Measurements from ENCODE around the gene ADAMTSL1.

The ADAMTSL1 gene

GRCh38 chr9:18707061-18707461 lies 233.1 kb downstream of the ADAMTSL1 start:
- DNase-seq, result no peak

DNA sequence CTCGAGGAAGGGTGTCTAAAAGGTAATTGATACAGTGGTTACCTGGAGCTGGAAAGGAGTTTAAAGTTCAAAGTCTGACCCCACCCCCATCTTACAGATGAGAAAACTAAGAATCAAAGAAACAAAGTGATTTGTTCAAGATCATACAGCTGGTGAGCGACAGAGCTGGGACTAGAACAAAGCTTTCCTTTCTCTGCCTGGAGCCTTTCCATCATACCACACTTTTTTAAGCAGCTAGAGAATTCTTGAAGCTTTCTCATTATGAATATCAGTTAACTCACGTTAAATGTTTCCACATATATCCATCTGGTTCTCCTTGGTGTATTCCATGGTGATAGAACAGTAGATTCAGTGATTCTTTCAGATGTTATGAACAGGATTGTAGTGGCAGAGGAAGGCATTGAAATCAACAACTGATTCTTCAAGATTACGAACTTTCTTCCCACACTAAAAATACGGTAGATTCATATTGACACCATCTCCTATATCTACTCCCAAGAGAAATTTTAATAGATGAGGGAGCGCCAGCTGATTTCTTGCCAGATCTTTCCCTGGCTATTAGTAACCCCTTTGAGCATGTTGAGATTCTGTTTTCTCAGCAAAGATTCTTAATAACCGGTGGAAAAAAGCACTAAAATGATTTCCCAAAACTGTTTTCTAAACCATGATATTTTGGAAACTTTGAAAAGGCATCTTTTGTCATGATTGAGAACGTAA lies 233.7 kb downstream of the ADAMTSL1 start:
- DNase-seq, result no peak

- no peak for DNase-seq
Observed at GRCh38 chr9:18708429-18708828, 234.5 kb downstream of the ADAMTSL1 start.

DNA sequence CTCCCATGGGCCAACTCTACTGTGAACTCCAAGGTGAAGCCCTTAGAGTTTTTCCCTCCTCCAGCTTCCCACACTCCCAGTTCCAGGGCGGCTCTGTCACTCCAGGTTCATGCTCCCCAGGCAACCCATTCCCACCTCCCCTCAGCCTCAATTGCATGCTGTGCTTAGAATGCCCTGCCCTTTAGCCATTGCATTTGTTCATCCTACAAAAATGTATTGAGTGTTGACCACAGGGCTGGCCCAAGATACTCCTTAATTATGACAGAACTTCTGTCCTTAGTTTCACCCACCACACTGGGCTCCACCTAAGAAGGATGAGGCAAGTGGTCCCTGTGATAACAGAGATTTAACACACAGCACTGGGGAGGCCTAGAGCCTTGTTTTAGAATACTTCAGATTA lies 236.1 kb downstream of the ADAMTSL1 start:
- no peak for DNase-seq

- no peak for DNase-seq
Observed at GRCh38 chr9:18717759-18718158, 243.8 kb downstream of the ADAMTSL1 start.

GRCh38 chr9:18718393-18718792 lies 244.4 kb downstream of the ADAMTSL1 start:
- DNase-seq, result no peak

DNA sequence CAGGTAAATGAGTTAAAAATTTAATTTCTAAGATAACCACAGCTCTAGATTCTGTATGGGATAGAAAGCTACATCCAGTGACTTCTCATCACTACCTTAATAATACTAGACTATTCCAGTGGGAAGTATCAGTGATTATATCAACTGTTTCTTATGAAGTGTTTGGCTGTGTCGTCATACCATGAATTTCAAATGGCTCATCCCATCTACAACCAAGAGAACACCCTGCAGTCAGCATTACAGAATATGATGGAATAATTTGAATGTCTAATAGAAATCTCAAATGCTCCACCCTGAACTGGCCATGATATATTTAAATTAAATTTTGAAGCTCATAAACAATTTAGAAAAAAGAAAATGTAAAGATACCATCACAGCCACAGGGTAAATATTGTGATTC lies 245.0 kb downstream of the ADAMTSL1 start:
- no peak for DNase-seq

GRCh38 chr9:18720691-18721090 lies 246.7 kb downstream of the ADAMTSL1 start:
- DNase-seq, result no peak

- no peak for DNase-seq
Observed at GRCh38 chr9:18721267-18721994, 247.5 kb downstream of the ADAMTSL1 start.

DNA sequence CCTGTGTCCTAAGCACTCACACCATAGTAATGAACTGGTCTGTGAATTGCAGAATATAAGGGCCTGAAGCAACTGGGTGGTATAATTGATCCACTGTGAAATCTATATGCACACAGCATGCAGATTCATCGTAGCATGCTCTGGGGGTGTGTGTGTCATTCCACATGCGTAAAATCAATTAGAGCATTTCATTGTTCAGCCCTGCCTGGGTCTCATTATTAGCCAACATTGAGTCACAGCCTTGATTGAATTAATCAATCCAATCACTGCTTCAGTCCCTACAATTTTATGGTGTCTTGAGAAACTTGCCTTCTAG lies 248.0 kb downstream of the ADAMTSL1 start:
- no peak for DNase-seq

GRCh38 chr9:18722882-18723281 lies 248.9 kb downstream of the ADAMTSL1 start:
- DNase-seq, result no peak

- no peak for DNase-seq
Observed at GRCh38 chr9:18723366-18723765, 249.4 kb downstream of the ADAMTSL1 start.

DNA sequence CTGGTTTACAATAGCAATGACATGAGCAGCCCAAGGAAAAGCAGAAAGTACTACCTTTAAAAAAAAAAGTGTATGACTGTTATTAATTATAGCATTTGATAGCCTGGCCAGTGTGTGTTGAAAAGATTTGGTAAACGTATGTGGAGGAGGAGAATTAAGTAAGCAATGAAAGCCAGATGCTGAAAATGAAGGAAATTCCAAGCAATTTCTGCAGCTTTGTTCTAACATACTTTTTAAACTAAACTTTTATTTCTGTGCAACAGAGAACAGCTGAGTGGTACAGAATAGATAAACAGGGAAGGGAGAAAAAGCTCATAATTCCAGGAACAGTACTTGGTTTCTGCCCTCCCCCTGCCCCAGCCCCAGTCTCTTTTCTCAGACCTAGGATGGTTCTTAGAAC lies 252.6 kb downstream of the ADAMTSL1 start:
- DNase-seq, result no peak

GRCh38 chr9:18727904-18728303 lies 254.0 kb downstream of the ADAMTSL1 start:
- DNase-seq, result no peak

DNA sequence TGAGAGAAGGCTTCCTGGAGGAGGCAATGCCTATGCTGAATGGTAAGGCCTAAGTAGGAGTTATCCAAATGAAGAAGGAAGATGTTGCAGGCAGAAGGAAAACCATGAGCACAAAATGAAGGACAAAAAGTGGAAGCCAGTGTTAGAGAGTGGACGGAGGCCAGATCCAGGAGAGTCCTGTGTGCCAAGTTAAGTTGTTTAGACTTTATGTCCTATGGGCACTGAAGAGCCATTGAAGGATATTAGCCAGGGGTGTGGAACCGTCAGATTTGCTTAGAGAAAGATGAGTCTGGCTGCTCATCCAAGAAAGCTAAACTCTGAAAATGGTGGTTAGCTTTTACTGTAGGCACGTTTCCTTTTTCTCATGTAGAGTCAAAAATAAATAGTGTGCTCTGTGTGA lies 254.7 kb downstream of the ADAMTSL1 start:
- no peak for DNase-seq

DNA sequence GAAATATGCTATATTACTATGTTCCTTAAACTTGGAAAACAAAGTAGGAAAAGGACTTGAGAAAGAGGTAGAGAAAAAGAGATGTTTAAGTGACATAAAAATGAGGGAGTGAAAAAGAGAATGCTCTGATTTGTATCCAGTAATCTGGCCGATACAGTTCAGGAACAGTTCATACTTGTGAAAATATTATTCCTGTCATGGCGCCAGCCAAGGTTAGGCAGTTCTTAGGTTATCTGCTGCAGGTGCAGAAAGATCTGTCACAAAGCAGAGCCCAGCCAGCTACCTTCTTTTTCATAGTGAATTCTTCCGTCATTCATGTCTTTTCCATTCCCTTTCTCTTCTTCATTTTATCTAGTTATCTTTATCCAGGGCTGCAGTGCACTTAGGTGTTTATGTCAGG lies 256.3 kb downstream of the ADAMTSL1 start:
- no peak for DNase-seq

- no peak for DNase-seq
Observed at GRCh38 chr9:18739127-18739526, 265.2 kb downstream of the ADAMTSL1 start.

DNA sequence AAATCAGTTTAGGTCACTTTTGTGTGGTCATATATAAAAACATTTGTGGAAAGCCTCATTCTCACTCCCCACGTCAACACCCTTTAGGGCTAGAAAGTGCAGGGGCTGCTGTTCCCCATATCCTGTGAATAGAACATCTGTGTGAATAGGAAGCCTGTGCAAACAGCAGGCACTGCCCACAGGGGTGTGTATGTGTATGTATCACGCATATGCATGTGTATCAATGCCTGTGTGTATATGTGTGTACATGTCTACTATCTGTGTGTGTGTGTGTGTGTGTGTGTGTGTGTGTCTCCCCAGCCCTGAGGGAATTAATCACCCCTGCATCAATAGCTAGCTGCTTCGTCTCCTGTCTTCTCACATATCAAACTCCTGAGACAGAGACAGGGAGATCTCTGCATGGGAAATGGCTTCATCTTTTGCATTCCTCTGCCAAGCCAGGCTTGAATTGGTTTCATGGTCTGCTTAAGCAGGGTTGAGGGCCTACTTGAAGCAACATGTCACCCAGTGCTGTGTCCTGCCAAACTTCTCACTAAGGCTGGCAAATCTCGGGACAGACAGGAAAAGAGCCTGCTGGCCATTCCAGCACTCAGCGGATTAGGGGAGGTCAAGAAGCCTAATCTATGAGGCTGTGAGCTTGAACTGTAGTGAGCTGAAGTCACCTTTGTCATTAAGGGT lies 265.8 kb downstream of the ADAMTSL1 start:
- no peak for DNase-seq

GRCh38 chr9:18741359-18741758 lies 267.4 kb downstream of the ADAMTSL1 start:
- no peak for DNase-seq

DNA sequence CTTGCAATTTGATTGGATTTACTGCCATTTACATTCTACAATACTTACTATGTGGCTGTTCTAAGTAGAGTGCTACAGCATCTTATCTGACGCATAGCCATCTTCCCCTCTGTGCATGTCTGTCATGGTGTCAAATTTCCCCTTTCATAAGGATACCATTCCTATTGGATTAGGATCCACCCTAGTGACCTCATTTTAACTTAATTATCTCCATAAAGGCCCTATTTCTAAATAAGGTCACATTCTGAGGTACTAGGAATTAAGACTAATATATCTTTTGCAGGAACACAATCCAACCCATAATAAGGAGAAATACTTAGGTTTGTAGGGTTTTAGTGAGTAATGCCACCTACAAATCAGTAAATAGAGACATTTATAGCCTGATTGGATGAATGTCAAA lies 268.0 kb downstream of the ADAMTSL1 start:
- no peak for DNase-seq

DNA sequence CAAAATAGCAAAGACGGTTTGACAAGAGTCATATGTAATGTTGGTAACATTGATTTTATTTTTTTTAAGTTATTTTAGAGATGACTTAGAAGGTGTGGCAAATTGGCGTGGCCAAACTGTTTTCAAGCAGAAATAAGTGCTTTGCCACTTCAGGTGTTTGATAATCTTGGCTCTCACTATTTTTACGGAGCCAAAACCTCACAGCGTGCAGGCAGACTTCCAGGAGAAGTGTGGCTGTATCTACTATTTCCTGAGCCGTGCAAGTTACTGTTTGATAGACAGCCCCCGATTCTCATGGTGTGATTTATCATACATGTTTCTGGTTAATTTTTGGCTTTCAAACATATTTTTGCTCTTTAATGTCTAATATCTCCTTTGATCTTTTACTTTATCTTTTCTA lies 269.5 kb downstream of the ADAMTSL1 start:
- no peak for DNase-seq

- no peak for DNase-seq
Observed at GRCh38 chr9:18743971-18744370, 270.0 kb downstream of the ADAMTSL1 start.

GRCh38 chr9:18745710-18746109 lies 271.8 kb downstream of the ADAMTSL1 start:
- DNase-seq, result no peak

DNA sequence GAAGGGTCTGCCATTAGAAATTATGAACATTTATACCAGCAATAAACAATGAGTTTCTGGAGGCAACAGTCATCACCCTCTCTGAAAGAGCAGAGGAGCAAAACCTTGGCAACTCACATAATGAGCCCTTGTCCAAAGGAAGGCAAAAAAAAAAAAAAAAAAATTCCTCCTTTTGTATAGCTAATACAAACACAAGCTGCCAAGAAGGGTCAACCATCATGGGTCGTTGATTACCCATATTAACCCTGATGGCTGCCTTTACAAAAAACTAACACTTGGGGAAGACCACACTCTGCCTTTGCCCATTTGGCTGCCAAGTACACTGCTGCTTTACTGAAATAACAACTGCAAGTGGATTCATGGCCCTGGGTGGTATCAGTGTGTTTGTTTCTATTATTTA lies 272.7 kb downstream of the ADAMTSL1 start:
- peak; percentile 8 to 47 for DNase-seq

Measured in hippocampal formation (tissue), 2 donors.